ENCODE results near the gene PHLPP2.

Gene PHLPP2, protein sequence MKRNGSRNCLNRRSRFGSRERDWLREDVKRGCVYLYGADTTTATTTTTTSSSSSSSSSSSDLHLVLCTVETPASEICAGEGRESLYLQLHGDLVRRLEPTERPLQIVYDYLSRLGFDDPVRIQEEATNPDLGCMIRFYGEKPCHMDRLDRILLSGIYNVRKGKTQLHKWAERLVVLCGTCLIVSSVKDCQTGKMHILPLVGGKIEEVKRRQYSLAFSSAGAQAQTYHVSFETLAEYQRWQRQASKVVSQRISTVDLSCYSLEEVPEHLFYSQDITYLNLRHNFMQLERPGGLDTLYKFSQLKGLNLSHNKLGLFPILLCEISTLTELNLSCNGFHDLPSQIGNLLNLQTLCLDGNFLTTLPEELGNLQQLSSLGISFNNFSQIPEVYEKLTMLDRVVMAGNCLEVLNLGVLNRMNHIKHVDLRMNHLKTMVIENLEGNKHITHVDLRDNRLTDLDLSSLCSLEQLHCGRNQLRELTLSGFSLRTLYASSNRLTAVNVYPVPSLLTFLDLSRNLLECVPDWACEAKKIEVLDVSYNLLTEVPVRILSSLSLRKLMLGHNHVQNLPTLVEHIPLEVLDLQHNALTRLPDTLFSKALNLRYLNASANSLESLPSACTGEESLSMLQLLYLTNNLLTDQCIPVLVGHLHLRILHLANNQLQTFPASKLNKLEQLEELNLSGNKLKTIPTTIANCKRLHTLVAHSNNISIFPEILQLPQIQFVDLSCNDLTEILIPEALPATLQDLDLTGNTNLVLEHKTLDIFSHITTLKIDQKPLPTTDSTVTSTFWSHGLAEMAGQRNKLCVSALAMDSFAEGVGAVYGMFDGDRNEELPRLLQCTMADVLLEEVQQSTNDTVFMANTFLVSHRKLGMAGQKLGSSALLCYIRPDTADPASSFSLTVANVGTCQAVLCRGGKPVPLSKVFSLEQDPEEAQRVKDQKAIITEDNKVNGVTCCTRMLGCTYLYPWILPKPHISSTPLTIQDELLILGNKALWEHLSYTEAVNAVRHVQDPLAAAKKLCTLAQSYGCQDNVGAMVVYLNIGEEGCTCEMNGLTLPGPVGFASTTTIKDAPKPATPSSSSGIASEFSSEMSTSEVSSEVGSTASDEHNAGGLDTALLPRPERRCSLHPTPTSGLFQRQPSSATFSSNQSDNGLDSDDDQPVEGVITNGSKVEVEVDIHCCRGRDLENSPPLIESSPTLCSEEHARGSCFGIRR (N-terminal part only)

DNA sequence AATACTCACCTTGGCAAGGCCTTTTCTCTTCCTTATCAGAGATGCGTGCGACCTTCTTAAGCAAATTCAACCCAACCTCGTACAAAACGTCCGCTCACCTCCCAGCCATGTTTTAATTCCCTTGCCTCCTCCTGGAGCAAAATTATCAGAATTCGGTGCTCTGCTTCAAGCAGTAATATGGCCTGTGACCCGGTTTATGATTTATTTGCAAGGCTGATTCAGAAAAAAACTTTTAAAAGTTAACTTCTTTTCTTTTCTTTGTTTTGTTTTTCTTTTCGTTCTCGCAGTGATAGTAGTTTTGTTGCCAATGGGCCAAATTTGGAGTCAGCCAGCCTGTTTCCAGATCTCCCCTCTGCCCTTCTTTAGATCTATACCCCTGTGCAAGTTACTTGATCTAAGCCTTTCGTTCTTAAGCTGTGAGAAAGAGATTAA lies at the start of gene PHLPP2:
Gene PHLPP2 (minus strand): TSS at position 382 of the 432 bp plus-strand sequence. CDS start 9,906 bp downstream, outside the sequence.
- no peak for DNase-seq

DNA sequence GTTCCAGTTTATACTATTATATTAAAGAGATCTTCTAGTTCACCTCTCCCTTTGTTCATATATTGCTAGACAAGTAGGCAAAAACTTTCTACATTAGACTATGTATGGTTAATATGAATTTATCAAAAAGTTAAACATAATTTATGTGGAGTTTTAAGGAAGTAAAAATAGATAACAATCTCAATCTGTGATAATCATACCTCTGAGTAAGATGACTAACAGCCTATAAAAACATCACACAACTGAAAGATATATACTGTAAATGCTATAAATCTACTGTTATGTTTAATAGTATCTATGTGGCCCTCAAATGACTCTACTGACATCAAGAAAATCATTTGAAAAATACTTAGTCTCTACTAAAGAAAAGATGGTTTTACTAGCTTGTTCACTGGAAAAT lies 47.1 kb upstream of the PHLPP2 start:
- DNase-seq, result no peak

DNA sequence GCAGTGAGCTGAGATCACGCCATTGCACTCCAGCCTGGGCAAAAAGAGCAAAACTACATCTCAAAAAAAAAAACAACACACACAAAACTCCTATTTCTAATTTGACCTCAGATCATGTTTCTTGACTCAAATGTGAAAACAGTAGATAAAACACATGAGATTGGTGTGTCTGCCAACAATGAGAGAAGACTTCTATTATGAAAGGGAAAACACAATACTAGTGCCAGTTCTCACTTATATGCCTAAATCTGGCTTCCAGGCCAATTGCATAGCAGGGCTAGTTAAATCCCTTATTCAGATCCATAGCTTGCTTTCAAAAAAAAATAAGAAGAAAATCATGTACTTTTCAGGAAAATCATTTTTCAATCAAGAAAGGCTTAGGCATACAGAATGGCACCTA lies 44.7 kb upstream of the PHLPP2 start:
- no peak for DNase-seq

DNA sequence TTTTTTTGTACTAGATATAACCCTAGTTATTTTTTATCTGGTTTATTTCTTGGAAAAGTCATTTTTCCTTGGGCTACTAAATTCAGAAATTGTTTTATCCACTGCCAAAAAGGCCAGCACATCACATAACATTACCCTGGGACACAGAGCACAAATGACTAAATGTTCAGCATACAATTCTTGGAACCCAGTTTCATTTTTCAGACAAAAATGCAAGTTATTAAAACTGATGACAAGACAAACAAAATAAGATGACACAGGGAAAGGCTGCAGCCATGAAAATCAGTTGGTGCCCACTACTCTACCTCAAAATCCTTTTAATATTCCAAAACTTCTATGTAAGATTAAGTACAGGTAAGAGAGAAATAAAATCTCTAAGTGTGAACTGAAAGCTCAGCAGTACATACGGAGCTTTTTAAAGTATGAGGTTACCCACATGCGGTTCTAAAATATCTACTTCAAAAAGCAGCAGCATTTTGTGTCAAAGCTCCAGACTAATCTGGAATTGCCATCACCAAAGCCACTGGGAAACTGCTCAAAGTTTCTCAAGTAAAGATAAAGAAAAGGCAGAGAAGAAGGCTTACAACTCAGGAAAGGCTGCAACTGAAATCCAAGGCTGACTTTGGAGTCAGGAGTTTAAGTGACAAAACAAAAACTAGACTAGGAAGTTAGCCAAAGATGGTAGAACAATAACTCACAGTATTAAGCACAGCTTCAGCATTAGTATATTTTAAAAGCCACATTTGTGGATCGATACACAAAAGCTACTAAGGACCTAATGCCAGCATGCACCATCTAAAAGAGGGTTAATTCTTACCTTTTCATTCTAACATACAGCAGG lies 42.8 kb upstream of the PHLPP2 start:
- no peak for DNase-seq

DNA sequence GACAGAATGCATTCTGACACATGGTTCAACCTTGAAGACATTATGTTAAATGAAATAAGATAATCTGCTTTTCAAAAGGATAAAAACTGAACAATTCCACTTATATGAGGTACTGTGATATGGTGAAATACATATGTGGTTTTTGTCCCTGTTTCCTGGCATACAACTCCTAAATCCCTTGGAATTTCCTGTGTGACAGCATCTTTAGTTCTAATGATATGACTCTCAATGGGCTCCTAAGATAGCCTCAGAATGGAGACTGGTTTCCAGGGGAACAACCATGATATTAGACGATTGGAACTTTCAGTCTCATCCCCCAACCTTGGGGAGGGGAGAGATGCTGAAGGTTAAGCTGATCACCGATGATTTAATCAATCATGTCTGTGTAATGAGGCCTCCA lies 37.7 kb upstream of the PHLPP2 start:
- no peak for DNase-seq

DNA sequence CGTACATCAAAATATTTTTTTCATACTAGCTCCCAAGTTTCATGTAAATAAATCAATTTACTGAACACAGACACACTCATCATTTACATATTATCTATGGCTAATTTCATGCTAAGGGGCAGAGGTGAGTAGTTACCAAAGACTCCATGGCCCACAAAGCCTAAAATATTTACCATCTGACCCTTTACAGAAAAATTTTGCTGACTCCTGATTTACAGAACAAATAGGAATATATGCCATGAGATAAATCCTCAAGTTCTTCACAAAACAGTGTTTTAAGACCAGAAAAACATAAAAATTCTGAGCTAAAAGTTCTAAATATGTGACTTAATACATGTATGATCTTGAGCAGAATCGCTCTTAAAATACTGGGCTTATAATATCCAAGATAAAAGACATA lies 36.6 kb upstream of the PHLPP2 start:
- no peak for DNase-seq

DNA sequence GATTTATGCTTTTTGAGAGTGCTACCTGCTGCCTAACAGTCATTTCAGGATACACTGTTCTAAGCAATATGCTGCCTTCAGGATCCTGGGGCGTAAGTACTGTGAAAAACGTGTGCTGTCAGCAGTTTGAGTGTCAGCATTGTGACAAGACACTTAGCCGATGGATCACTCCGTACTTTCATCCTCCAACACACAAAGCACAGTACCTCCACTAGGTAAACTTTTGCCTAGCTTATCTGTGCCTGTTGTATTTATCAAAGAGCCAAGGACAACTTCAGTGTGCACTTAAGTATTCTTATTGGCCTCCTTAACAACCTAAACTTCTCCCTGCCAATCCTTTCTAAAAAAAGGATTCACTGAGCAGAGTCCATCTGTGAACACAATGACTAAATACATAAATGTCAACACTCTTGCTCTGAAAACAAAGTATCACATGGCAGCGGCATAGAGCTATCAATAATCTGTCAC lies 33.8 kb upstream of the PHLPP2 start:
- DNase-seq, result no peak

DNA sequence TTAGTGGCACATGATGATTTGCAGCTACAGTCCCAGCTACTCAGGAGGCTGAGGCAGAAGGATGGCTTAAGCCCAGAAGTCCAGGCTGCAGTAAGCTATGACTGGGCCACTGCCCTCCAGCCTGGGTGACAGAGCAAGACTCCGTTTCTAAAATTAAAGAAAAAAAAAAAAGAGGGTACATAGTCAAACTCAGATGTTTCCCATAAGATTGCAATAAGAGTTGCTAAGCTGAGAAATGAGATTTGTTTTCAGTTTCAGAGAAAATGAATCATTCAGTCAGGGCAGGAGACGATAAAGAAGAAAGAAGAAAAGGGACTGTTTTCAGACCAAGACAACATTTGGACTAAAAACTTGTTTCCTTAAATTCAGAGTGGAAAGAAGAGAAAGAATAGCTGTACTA lies 30.2 kb upstream of the PHLPP2 start:
- DNase-seq, result no peak

DNA sequence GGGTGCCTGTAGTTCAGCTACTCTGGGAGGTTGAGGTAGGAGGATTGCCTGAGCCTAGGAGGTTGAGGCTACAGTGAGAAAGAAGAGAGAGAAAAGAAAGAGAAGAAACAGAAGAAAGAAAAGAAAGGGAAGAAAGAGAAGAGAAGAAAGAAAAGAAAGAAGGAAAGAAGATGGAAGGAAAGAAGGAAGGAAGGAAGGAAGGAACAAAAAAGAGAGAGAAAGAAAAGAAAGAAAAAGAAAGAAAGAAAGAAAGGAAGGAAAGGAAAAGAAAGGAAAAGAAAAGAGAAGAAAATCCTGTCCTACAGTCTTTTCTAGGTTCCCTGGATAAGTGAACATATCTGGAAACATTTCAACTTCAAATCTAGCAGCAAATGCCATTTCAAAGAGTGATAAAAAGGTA lies 29.6 kb upstream of the PHLPP2 start:
- no peak for DNase-seq

DNA sequence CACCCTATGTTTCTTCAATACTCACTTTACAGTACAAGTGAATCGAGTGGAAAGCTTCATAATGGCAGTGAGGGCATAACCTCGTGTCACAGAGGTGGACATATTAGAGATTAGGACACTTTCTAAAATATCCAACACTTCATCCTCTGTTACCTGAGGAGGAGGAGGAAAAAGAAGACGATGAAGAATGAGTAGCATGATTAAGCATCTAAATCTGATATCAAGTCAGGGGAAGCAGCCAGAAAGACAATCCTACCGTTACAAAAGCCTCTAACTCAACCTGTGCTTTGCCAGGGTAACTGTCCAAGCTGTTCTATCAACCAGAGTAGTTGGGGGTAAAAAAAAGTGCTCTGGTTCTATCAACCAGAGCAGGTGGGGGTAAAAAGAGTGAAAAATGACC lies 23.7 kb upstream of the PHLPP2 start:
- DNase-seq, result no peak

DNA sequence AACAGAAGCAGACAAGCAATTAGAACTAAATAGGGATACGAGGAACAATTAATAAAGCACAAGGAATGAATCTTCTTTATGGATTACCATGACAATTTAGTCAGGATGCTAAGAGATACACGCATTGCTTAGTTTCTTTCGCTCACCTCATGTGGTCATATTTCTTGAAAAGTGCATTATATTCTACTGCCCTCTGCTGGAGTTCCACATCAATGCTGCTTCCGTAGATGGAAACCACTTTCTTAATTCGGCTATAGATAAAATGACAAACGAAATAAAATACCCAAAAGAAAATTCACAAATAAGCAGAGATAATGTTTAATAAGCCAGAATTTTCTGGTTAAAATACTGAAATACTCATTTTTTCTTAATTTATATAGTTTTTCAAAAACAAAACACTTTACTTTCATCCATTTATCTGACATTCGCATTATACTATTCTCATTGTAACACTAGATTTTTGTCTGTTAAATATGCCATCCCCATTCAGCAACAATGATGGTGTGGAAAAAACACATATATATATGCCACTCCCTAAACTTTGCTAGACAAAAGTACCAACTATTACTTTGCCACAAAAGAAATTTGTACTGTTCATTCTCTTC lies 22.0 kb upstream of the PHLPP2 start:
- DNase-seq, result peak in 2 of 3 experiments; percentile 2 to 57

DNA sequence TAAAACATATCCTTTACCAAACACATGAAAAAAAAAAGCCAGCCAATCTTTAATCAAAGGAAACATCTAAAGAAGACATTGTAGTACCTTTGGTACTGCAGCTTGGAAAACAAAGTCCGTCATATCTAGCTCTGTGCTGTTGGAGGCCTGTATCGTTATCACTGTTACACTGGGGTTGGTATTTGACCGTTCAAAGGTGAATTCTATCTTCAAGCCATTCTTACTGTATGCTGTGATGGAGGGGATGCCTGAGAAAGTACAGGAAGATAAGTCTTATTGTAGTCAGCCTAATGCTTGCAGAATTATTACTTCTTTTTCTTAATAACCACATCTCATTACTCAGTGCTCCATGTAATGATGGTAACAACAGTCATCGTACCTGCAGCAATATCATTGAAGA lies 14.4 kb upstream of the PHLPP2 start:
- no peak for DNase-seq

DNA sequence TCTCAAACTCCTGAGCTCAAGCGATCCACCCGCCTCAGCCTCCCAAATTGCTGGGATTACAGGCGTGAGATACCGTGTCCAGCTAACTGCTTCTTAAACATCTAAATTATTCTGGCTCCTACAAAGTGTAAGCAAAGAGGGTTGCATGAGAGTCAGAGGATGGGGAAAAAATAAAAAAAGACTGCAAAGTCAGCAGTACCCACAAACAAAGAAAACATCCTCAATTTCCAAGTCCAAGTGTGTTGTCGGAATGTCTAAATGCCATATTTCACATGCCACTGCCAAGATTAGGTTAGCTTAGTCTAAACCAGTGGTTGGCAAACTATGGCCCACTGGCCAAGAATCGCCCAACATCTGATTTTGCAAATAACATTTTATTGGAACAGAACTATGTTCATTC lies 13.0 kb upstream of the PHLPP2 start:
- no peak for DNase-seq

DNA sequence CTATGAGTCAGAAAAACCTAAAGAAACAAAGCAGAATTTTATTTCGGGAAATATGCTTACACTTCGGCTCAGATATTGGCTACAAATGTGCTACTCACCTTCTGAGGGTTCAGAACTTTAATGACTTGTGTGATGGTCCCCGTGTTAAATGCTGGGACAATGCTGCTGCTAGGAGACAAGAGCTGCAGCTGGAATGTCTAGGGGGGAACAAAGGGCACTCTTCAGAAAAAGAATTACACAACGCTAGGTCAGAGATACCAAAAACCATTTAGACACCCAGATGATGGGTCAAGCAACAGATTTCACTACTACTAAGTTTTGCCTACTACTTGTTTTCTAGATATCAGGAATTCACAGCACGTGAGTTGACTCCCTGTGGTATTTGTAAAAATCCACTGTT lies 10.0 kb upstream of the PHLPP2 start:
- DNase-seq, result no peak

DNA sequence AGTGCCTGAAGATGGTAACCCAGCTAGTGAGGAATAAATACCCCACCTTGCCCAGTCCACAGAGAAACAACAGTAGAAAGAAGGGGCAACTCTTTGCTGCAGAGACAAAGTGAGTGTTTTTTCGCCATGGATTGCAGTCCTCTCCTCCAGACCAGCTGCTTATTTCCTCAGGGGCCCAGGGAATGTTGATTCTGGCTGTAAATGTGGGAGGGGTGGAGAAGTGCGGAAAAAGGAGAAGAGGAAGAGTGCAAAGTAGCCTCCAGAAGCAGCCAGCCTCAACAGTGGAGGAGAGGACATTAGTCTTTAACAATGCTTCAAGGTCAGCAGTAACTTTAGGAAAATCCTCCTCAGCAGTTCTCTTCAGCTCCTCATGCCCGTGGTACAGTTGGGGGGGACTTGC lies 8.1 kb upstream of the PHLPP2 start:
- DNase-seq, result no peak

DNA sequence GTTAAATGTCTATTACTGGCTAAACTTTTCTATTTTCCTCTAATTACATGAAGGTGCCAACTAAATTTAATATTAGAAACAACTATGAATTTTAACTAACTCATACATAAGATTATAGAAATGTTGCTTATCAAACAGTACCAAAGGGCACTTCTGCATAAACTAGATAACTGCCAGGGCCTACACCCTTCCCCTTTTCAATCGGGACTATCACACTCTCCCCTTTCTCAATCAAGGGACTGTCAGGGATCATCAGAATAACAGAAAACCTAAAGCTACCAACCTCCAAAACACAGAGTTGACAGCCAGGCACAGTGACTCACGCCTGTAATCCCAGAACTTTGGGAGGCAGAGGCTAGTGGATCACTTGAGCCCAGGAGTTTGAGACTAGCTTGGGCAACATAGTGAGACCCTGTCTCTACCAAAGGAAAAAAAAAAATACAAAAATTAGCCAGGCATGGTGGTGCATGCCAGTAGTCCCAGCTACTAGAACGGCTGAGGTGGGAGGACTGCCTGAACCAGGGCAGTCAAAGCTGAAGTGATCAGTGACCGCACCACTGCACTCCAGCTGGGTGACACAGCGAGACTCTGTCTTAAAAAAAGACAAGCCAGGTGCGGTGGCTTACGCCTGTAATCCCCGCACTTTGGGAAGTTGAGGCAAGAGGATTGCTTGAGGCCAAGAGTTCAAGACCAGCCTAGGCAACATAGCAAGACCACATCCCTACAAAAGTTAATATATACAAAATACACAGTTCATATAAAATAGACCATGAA lies 3.2 kb upstream of the PHLPP2 start:
- DNase-seq, result no peak

DNA sequence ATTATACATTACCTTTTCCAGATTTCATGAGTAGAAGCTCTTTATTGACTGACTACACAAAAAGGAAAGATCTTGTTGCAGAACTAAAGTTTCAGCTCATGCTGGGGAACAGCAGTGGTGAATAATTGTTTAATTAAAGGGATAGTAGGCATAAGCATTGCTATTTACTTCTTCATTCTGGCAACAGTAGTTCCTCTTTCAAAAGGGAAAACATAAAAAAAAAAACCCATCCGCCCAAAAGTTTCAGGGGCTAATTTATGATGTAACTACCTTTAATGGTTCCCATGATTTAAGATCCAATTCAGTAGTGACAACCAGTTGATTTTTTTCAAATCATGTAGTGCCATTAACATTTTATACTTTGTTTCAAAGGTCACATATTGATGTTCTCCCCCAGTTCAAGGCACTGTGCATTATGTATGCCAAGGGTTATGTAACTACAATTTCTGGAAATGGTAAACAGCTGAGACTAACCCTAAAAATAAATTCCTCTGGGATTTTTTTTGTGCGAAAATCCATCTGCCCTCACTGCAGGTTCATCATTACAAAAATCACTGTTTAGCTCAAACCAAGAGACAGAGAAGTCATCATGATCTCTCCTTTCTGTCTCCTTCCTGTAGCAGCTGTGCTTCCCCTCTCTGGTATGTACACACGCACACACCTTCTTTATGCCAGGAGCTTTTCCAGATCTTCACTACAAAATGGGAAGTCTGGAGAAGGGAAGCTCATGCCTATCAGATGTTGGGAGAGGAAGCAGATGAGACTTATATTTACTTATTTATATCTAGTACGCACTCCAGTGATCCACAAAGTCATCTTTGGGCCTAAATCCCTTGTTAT lies 2.2 kb upstream of the PHLPP2 start:
- no peak for DNase-seq

DNA sequence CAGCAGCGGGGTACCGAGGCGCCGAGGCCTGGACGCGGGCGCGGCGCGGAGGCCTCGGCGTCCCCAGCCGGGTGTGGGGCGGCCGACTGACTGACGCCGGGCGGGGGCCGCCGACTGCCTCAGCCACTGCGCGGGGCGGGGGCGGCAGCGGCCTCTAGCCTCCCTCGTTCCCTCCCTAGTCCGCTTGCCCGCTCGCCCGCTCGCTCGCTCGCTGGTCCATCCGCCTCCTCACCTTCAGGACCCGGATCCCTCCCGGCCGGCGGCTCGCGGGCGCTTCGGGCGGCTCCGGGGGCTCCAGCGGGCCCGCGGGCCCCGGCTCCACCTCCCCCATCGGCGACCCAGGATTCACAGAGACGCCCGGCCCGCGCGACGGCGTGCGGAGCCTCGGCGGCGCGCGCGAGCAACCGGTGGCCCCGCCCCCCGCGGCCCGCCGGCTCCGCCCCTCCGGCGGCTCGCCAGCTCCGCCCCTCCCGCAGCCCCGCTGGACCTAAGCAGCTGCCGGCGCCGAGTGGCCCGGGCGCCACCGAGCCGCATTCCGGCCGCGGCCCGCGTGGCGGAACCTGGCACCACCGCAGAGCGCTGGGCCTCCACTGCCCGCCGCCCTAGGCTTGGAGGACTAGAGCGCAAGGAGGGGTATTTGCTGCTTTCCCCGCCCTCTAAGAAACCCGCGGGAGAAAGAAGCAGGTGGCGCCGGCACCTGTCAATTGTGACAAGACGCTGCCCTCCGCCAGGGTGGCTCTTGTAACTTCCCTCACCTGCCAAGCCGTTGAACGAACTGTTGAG lies 773 bp downstream of the PHLPP2 start:
- DNase-seq, result peak; percentile 85 to 94 (median 92)
